H1 (cell line): ENCODE results near the gene BORCS8. TPM values are rescaled to one million over a fixed set of nuclear protein-coding genes. Genes with fewer than 3 reads are reported as not detected.

Source experiments
- CTCF ChIA-PET: fragments of 300-600 bp; sonication (Branson Sonifier 250); formaldehyde crosslinking; loops from one replicate; lab custom pipeline; 2021; ENCODE audit not compliant: partially characterized antibody; lab: Charles Lee
- POLR2A ChIA-PET: fragments of 300-600 bp; sonication (Branson Sonifier 250); formaldehyde crosslinking; loops from one replicate; lab custom pipeline; 2021; ENCODE audit warnings: inconsistent platforms; ENCODE audit not compliant: partially characterized antibody; lab: Charles Lee
- DNase-seq, 2 experiments: peaks; one replicate each; pipeline versions ENCODE4 v3.0.0 to v3.0.0-alpha.2; 2010 to 2022; ENCODE audit warnings: low spot score in 2 of 2, low read depth in 1 of 2, mixed read lengths in 1 of 2
- FAIRE-seq: peaks from 2 replicates; lab custom pipeline; 2011; peaks lifted over from hg19 to GRCh38; lab: Jason Lieb, UNC
- H2AFZ ChIP-seq: 2 replicates; pipeline ENCODE4 v1.8.1; 2012; ENCODE audit warnings: low read length, inconsistent platforms
- H2AK5ac ChIP-seq: 2 replicates; pipeline ENCODE4 v1.6.1; 2013; ENCODE audit warnings: low read depth, low read length
- H2BK120ac ChIP-seq: replicated peaks from 2 replicates; pipeline ENCODE3; 2013; ENCODE audit warnings: low read depth, low read length, inconsistent platforms
- H2BK12ac ChIP-seq: 2 replicates; pipeline ENCODE4 v1.6.1; 2013; ENCODE audit warnings: low read depth, low read length
- H2BK15ac ChIP-seq: 2 replicates; pipeline ENCODE4 v1.6.1; 2013; ENCODE audit warnings: low read length
- H2BK20ac ChIP-seq: 2 replicates; pipeline ENCODE4 v1.6.1; 2013; ENCODE audit warnings: low read length
- H2BK5ac ChIP-seq: 2 replicates; pipeline ENCODE4 v1.6.1; 2013; ENCODE audit warnings: low read depth, low read length
- H3K14ac ChIP-seq: 2 replicates; pipeline ENCODE4 v1.6.1; 2013; ENCODE audit warnings: inconsistent platforms; ENCODE audit not compliant: insufficient read length
- H3K18ac ChIP-seq: 2 replicates; pipeline ENCODE4 v1.6.1; 2013; ENCODE audit warnings: low read length; ENCODE audit errors: extremely low read depth
- H3K23ac ChIP-seq: 2 replicates; pipeline ENCODE4 v1.6.1; 2013; ENCODE audit warnings: inconsistent platforms; ENCODE audit not compliant: insufficient read length
- H3K23me2 ChIP-seq: 2 replicates; pipeline ENCODE4 v1.6.1; 2013; ENCODE audit warnings: low read depth, low read length
- H3K27ac ChIP-seq: 2 replicates; pipeline ENCODE4 v1.6.1; 2011; ENCODE audit warnings: low read depth, low read length, inconsistent platforms
- H3K27me3 ChIP-seq, 4 experiments: replicated peaks in 1 of 4; 1 replicate in 1 of 4; 2 replicates in 3 of 4; pipeline versions ENCODE4 v1.6.1 to v1.8.1; 2011 to 2013; ENCODE audit warnings: low read length in 3 of 4, mild to moderate bottlenecking in 3 of 4, inconsistent platforms in 2 of 4, mixed read lengths in 2 of 4, moderate library complexity in 1 of 4; ENCODE audit not compliant: control insufficient read depth in 3 of 4, insufficient read depth in 3 of 4; ENCODE audit errors: extremely low read depth in 1 of 4
- H3K36me3 ChIP-seq, 4 experiments: 2 replicates each; pipeline versions ENCODE4 v1.6.1 to v1.8.1; 2011 to 2013; ENCODE audit warnings: mild to moderate bottlenecking in 4 of 4, low read length in 3 of 4, moderate library complexity in 2 of 4, control low read depth in 1 of 4, inconsistent platforms in 1 of 4; ENCODE audit not compliant: insufficient read depth in 4 of 4, control insufficient read depth in 2 of 4
- H3K4ac ChIP-seq: replicated peaks from 2 replicates; pipeline ENCODE3; 2013; ENCODE audit warnings: low read length, low read depth, mixed read lengths, inconsistent platforms; ENCODE audit not compliant: insufficient read length
- H3K4me1 ChIP-seq, 4 experiments: replicated peaks in 1 of 4; 1 replicate in 1 of 4; 2 replicates in 3 of 4; pipeline versions ENCODE4 v1.6.1 to v1.8.1; 2011 to 2013; ENCODE audit warnings: low read length in 3 of 4, inconsistent platforms in 2 of 4, mixed read lengths in 1 of 4; ENCODE audit not compliant: insufficient read depth in 4 of 4, control insufficient read depth in 3 of 4
- H3K4me2 ChIP-seq, 2 experiments: 2 replicates each; pipeline versions ENCODE4 v1.6.1 to v1.8.1; 2011 to 2013; ENCODE audit warnings: low read depth in 2 of 2, low read length in 2 of 2, control low read depth in 1 of 2, inconsistent platforms in 1 of 2, mild to moderate bottlenecking in 1 of 2; ENCODE audit not compliant: insufficient read depth in 1 of 2
- H3K4me3 ChIP-seq, 4 experiments: fragments of 200-600, 300-600 bp in 1 of 4; sonication (generic), shearing (Covaris generic), sonication (Bioruptor Twin) in 1 of 4; 2 replicates each; pipeline versions ENCODE4 v1.5.1 to v1.8.1; 2011 to 2016; ENCODE audit warnings: low read length in 4 of 4, low read depth in 3 of 4, control low read depth in 2 of 4, inconsistent platforms in 2 of 4, mild to moderate bottlenecking in 2 of 4, mixed read lengths in 1 of 4, moderate library complexity in 1 of 4; ENCODE audit not compliant: insufficient read depth in 2 of 4; ENCODE audit errors: extremely low read depth in 1 of 4
- H3K56ac ChIP-seq: replicated peaks from 2 replicates; pipeline ENCODE3; 2013; ENCODE audit warnings: low read depth, mild to moderate bottlenecking, mixed read lengths, low read length, inconsistent platforms; ENCODE audit not compliant: insufficient read length
- H3K79me1 ChIP-seq: 2 replicates; pipeline ENCODE4 v1.6.1; 2013; ENCODE audit warnings: low read depth, low read length, control low read depth
- H3K79me2 ChIP-seq, 2 experiments: 2 replicates each; pipeline versions ENCODE4 v1.6.1 to v1.8.1; 2012 to 2013; ENCODE audit warnings: low read length in 2 of 2, mild to moderate bottlenecking in 2 of 2, inconsistent platforms in 1 of 2; ENCODE audit not compliant: insufficient read depth in 2 of 2, control insufficient read depth in 1 of 2
- H3K9ac ChIP-seq, 4 experiments: replicated peaks in 1 of 4; 1 replicate in 1 of 4; 2 replicates in 3 of 4; pipeline versions ENCODE4 v1.6.1 to v1.8.1; 2011 to 2013; ENCODE audit warnings: low read depth in 3 of 4, low read length in 3 of 4, control low read depth in 2 of 4, mild to moderate bottlenecking in 2 of 4, moderate library complexity in 2 of 4, inconsistent platforms in 1 of 4; ENCODE audit errors: extremely low read depth in 1 of 4
- H3K9me3 ChIP-seq, 2 experiments: 2 replicates each; pipeline versions ENCODE4 v1.6.1 to v1.8.1; 2012 to 2013; ENCODE audit warnings: mild to moderate bottlenecking in 2 of 2, moderate library complexity in 2 of 2, control low read depth in 1 of 2, inconsistent platforms in 1 of 2, low read depth in 1 of 2, low read length in 1 of 2, mixed read lengths in 1 of 2; ENCODE audit not compliant: insufficient read depth in 2 of 2
- H4K20me1 ChIP-seq, 2 experiments: replicated peaks in 1 of 2; 2 replicates each; pipeline versions ENCODE3 to v1.8.1; 2011 to 2013; ENCODE audit warnings: inconsistent platforms in 2 of 2, low read length in 2 of 2, mild to moderate bottlenecking in 1 of 2; ENCODE audit not compliant: insufficient read depth in 2 of 2, control insufficient read depth in 1 of 2
- H4K5ac ChIP-seq: 2 replicates; pipeline ENCODE4 v1.6.1; 2013; ENCODE audit warnings: low read length, low read depth, mixed read lengths, inconsistent platforms; ENCODE audit not compliant: insufficient read length
- H4K8ac ChIP-seq: 2 replicates; pipeline ENCODE4 v1.8.0; 2013; ENCODE audit warnings: mild to moderate bottlenecking, moderate library complexity, low read length, inconsistent platforms; ENCODE audit not compliant: insufficient read depth; ENCODE audit errors: extremely low read depth
- H4K91ac ChIP-seq: replicated peaks from 2 replicates; pipeline ENCODE3; 2013; ENCODE audit warnings: low read length, mixed read lengths, inconsistent platforms; ENCODE audit not compliant: insufficient read length
- BRCA1 ChIP-seq: IDR thresholded peaks from 2 replicates; pipeline ENCODE4 v1.6.1; 2012; ENCODE audit warnings: low read depth, low read length, improper control_type of control experiment
- CHD1 ChIP-seq: IDR thresholded peaks from 2 replicates; pipeline ENCODE4 v1.6.1; 2012; ENCODE audit warnings: low read depth, low read length, improper control_type of control experiment
- CHD2 ChIP-seq: IDR thresholded peaks from 2 replicates; pipeline ENCODE4 v1.6.1; 2012; ENCODE audit warnings: low read length, improper control_type of control experiment
- FOSL1 ChIP-seq: IDR thresholded peaks from 2 replicates; pipeline ENCODE4 v1.6.1; 2011; ENCODE audit warnings: mild to moderate bottlenecking, low read depth, low read length, moderate library complexity; ENCODE audit not compliant: insufficient read depth
- JUN ChIP-seq: IDR thresholded peaks from 2 replicates; pipeline ENCODE4 v1.6.1; 2011; ENCODE audit warnings: low read depth, mild to moderate bottlenecking, improper control_type of control experiment, low read length
- KDM4A ChIP-seq: IDR thresholded peaks from one replicate; pipeline ENCODE4 v1.7.1; 2012; ENCODE audit warnings: low read depth, mild to moderate bottlenecking, moderate library complexity, low read length, inconsistent platforms; ENCODE audit not compliant: severe bottlenecking
- PHF8 ChIP-seq: fragments of 200-600 bp; sonication (generic); conservative IDR thresholded peaks from 2 replicates; pipeline ENCODE4 v1.7.1; 2012; ENCODE audit warnings: low read depth, mild to moderate bottlenecking, inconsistent platforms, low read length, moderate library complexity
- POLR2A ChIP-seq, 2 experiments: IDR thresholded peaks; 1 replicate in 1 of 2; 2 replicates in 1 of 2; pipeline ENCODE4 v1.6.1; 2011; ENCODE audit warnings: low read depth in 2 of 2, low read length in 2 of 2, mild to moderate bottlenecking in 2 of 2; ENCODE audit errors: control extremely low read depth in 1 of 2
- POLR2AphosphoS5 ChIP-seq: IDR thresholded peaks from 2 replicates; pipeline ENCODE4 v1.6.1; 2011; ENCODE audit warnings: low read depth, low read length
- RFX5 ChIP-seq: IDR thresholded peaks from 2 replicates; pipeline ENCODE4 v1.6.1; 2011; ENCODE audit warnings: low read depth, low read length, improper control_type of control experiment, borderline replicate concordance
- RXRA ChIP-seq: IDR thresholded peaks from 2 replicates; pipeline ENCODE4 v1.6.1; 2011; ENCODE audit warnings: low read depth, mild to moderate bottlenecking, low read length, moderate library complexity; ENCODE audit not compliant: insufficient read depth
- TAF7 ChIP-seq: optimal IDR thresholded peaks from 2 replicates; pipeline ENCODE3; 2011; ENCODE audit warnings: low read depth, mild to moderate bottlenecking, inconsistent platforms, low read length, moderate library complexity, borderline replicate concordance
- WGBS, 2 experiments: shearing (Covaris generic) in 1 of 2; methylation state at CpG; one replicate each; pipeline versions ENCODE4 v1.1.6 to v1.1.7; 2013 to 2015; ENCODE audit warnings: low lambda C conversion rate in 2 of 2, mixed read lengths in 2 of 2, inconsistent platforms in 1 of 2, low coverage in 1 of 2, missing lambda C conversion rate in 1 of 2; ENCODE audit not compliant: insufficient replicate concordance in 2 of 2, insufficient coverage in 1 of 2, insufficient read length in 1 of 2; ENCODE audit errors: extremely low coverage in 1 of 2, missing lambda C conversion rate in 1 of 2; 5-methylcytosine and 5-hydroxymethylcytosine counted together
- polyA plus RNA-seq, 7 experiments: library from polyadenylated mRNA; depleted of rRNA in 3 of 7; stranded (reverse) in 5 of 7; unstranded in 2 of 7; fragments of >200 nt in 5 of 7; fragments of 200-250 nt in 2 of 7; gene quantifications; 1 replicate in 5 of 7; 2 replicates in 1 of 7; 4 replicates in 1 of 7; pipeline versions ENCODE4 v1.2.1 to v1.2.3, GENCODE V29; 2011 to 2013; ENCODE audit warnings: missing spikeins in 2 of 7, mixed read lengths in 2 of 7
- total RNA-seq: library from RNA; stranded (reverse); fragmentation: NEBNext Ultra II Directional; extraction: Animal tissue kit (Norgen Biotek cat#: 25700); gene quantifications from 2 replicates; pipeline ENCODE4 v1.2.1, GENCODE V29; 2021
- TF ChIP-seq, protein P1 (sequence below): IDR thresholded peaks from 2 replicates; pipeline ENCODE4 v1.6.1; 2012; ENCODE audit warnings: inconsistent platforms
- TF ChIP-seq, protein P2 (sequence below): IDR thresholded peaks from 2 replicates; pipeline ENCODE4 v1.6.1; 2012; ENCODE audit warnings: inconsistent platforms

The BORCS8 gene
- total and polyA plus RNA-seq, 2 of the 8 experiments (the other 6 are each of a cell fraction or from before 2014, with no cell fraction given) = 15.0 to 15.9 TPM

DNA sequence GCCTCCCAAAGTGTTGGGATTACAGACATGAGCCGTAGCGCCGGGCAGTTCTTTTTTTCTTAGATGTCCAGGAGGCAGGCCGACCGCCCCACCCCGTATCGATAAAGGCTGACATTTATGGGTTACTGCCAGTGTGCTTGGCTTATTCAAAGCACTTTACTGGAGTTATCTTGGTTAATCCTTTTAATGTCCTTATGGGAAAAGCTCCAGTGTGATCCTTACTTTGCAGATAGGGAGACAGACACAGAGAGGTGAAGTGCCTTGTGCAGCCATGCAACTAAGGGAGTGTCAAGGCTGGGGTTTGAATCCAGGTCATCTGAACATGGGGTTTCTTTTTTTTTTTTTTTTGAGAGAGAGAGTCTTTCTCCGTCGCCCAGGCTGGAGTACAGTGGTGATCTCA is 39.0 kb upstream of the BORCS8 start:
- Histone ChIP-seq H4K8ac (no peak overlapping the region), H4K91ac (no peak overlapping the region), H2AK5ac (no peak overlapping the region), H3K4me2 (no peak overlapping the region), H2BK20ac (no peak overlapping the region), H2BK120ac (no peak overlapping the region), H3K18ac (no peak overlapping the region), H3K36me3 (no peaks in the 10 kb centered on the region), H3K9me3 (peaks cover 7 to 13% of the 10 kb centered on the region in 2 experiments), H3K79me1 (no peaks in the 10 kb centered on the region), H3K4me1 (peaks cover 0 to 3% (median 2%) of the 10 kb centered on the region in 4 experiments; a peak in 3 of 7 replicates), H3K4ac (no peak overlapping the region), H2BK15ac (no peak overlapping the region), H3K79me2 (no peaks in the 10 kb centered on the region), H3K27ac (no peak overlapping the region), H2BK12ac (no peak overlapping the region), H3K27me3 (no peaks in the 10 kb centered on the region; a peak in 1 of 7 replicates), H3K56ac (no peak overlapping the region), H3K4me3 (no peak overlapping the region), H3K14ac (no peak overlapping the region), H3K23me2 (no peaks in the 10 kb centered on the region), H4K20me1 (no peaks in the 10 kb centered on the region), H4K5ac (no peak overlapping the region), H2BK5ac (no peak overlapping the region), H3K9ac (no peak overlapping the region), H3K23ac (no peak overlapping the region), H2AFZ (no peak overlapping the region)
- CTCF ChIA-PET = interaction anchor here (0.6 to 1.8 kb wide), 3 partner anchors 10 to 28 kb away, joined by 3 to 6 read pairs (median 4); partner anchors contain the start of gene NR2C2AP
- POLR2A ChIA-PET = interaction anchor here (0.7 to 1.9 kb wide), 2 partner anchors 38 to 107 kb away, joined by 3 to 5 read pairs; no protein-coding TSS in a partner anchor
- no peak for DNase-seq
- 96% methylated on average over 7 of the region's 9 CpGs; no CpG with 5 or more reads in 1 of the 2 experiments for whole genome bisulfite sequencing, 2 experiments
- FAIRE-seq = no peak
- no peak for TF ChIP-seq RFX5
- TF ChIP-seq BRCA1 = no peak
- no peak for TF ChIP-seq POLR2A (IDR thresholded peaks at IDR 0.05; ENCODE audit: control extremely low read depth in 1 of 2, low read depth in 2 of 2, low read length in 2 of 2)
- no peak for TF ChIP-seq CHD2
- TF ChIP-seq CHD1 = no peak
- TF ChIP-seq FOSL1 = no peak
- no peak for TF ChIP-seq TAF7
- TF ChIP-seq, protein P1, sequence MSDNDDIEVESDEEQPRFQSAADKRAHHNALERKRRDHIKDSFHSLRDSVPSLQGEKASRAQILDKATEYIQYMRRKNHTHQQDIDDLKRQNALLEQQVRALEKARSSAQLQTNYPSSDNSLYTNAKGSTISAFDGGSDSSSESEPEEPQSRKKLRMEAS = no peak
- TF ChIP-seq, protein P2, sequence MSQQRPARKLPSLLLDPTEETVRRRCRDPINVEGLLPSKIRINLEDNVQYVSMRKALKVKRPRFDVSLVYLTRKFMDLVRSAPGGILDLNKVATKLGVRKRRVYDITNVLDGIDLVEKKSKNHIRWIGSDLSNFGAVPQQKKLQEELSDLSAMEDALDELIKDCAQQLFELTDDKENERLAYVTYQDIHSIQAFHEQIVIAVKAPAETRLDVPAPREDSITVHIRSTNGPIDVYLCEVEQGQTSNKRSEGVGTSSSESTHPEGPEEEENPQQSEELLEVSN = no peak
- TF ChIP-seq PHF8 = no peak
- TF ChIP-seq POLR2AphosphoS5 = no peak
- no peak for TF ChIP-seq RXRA
- TF ChIP-seq KDM4A = no peak
- no peak for TF ChIP-seq JUN
